Astrocyte (in vitro differentiated cells and primary cell): ENCODE results near the gene RAP1A. TPM values are rescaled to one million over a fixed set of nuclear protein-coding genes. Genes with fewer than 3 reads are reported as not detected.
A peak's percentile ranks its signal among the peaks of the same experiment; 100 is the strongest.

Experiments
- DNase-seq: peaks from one replicate; pipeline ENCODE4 v3.0.0-alpha.2; 2010; ENCODE audit warnings: low read depth
- FAIRE-seq: peaks from 2 replicates; lab custom pipeline; 2011; peaks lifted over from hg19 to GRCh38; lab: Jason Lieb, UNC
- H2AFZ ChIP-seq: 2 replicates; pipeline ENCODE4 v1.6.0; 2012; ENCODE audit warnings: low read depth, low read length, inconsistent platforms
- H3K27ac ChIP-seq: 2 replicates; pipeline ENCODE4 v1.5.1; 2011; ENCODE audit warnings: low read depth, low read length, inconsistent platforms
- H3K27me3 ChIP-seq: 2 replicates; pipeline ENCODE4 v1.6.0; 2011; ENCODE audit warnings: low read length, inconsistent platforms; ENCODE audit not compliant: insufficient read depth
- H3K36me3 ChIP-seq: 2 replicates; pipeline ENCODE4 v1.5.1; 2011; ENCODE audit warnings: low read length, inconsistent platforms; ENCODE audit not compliant: insufficient read depth
- H3K4me1 ChIP-seq: 2 replicates; pipeline ENCODE4 v1.5.1; 2011; ENCODE audit warnings: low read length, inconsistent platforms; ENCODE audit not compliant: insufficient read depth
- H3K4me2 ChIP-seq: 2 replicates; pipeline ENCODE4 v1.6.0; 2012; ENCODE audit warnings: low read length, inconsistent platforms
- H3K4me3 ChIP-seq: 2 replicates; pipeline ENCODE4 v1.5.1; 2011; ENCODE audit warnings: low read depth, mild to moderate bottlenecking, low read length, inconsistent platforms; ENCODE audit not compliant: insufficient read depth
- H3K79me2 ChIP-seq: 2 replicates; pipeline ENCODE4 v1.6.0; 2012; ENCODE audit warnings: mild to moderate bottlenecking, low read length, inconsistent platforms; ENCODE audit not compliant: insufficient read depth
- H3K9ac ChIP-seq: 2 replicates; pipeline ENCODE4 v1.6.0; 2012; ENCODE audit warnings: mild to moderate bottlenecking, low read length, inconsistent platforms
- H3K9me3 ChIP-seq: 2 replicates; pipeline ENCODE4 v1.5.1; 2012; ENCODE audit warnings: low read depth, mild to moderate bottlenecking, low read length, inconsistent platforms; ENCODE audit not compliant: insufficient read depth
- H4K20me1 ChIP-seq: 2 replicates; pipeline ENCODE4 v1.6.0; 2012; ENCODE audit warnings: low read length, inconsistent platforms; ENCODE audit not compliant: insufficient read depth
- H3K27ac Mint-ChIP-seq: one replicate; pipeline ENCODE4 v1.8.0; 2021; ENCODE audit warnings: mild to moderate bottlenecking, mixed read lengths; ENCODE audit not compliant: unreplicated experiment
- H3K27me3 Mint-ChIP-seq: one replicate; pipeline ENCODE4 v1.8.0; 2021; ENCODE audit warnings: low read depth, mixed read lengths; ENCODE audit not compliant: unreplicated experiment
- H3K36me3 Mint-ChIP-seq: one replicate; pipeline ENCODE4 v1.8.0; 2021; ENCODE audit warnings: low read depth, mixed read lengths; ENCODE audit not compliant: unreplicated experiment
- H3K4me1 Mint-ChIP-seq: one replicate; pipeline ENCODE4 v1.8.0; 2021; ENCODE audit warnings: low read depth, mixed read lengths; ENCODE audit not compliant: unreplicated experiment
- H3K4me3 Mint-ChIP-seq: one replicate; pipeline ENCODE4 v1.8.0; 2021; ENCODE audit warnings: mild to moderate bottlenecking, moderate library complexity, mixed read lengths; ENCODE audit not compliant: unreplicated experiment
- H3K9me3 Mint-ChIP-seq: one replicate; pipeline ENCODE4 v1.8.0; 2021; ENCODE audit warnings: mild to moderate bottlenecking, mixed read lengths; ENCODE audit not compliant: unreplicated experiment
- EZH2 ChIP-seq: IDR thresholded peaks from 2 replicates; pipeline ENCODE4 v1.6.1; 2012; ENCODE audit warnings: mild to moderate bottlenecking, low read length, inconsistent platforms; ENCODE audit not compliant: insufficient read depth
- total RNA-seq: library from RNA; stranded (reverse); gene quantifications from 2 replicates; pipeline ENCODE4 v1.2.1, GENCODE V29; 2021
- TF ChIP-seq, protein P1 (sequence below): IDR thresholded peaks from 2 replicates; pipeline ENCODE4 v1.5.1; 2011; ENCODE audit warnings: low read depth, mild to moderate bottlenecking, inconsistent platforms, low read length, moderate library complexity; ENCODE audit not compliant: insufficient read depth

Gene RAP1A
- total RNA-seq, 1 donor from 2014 or later: 66.6 TPM

DNA sequence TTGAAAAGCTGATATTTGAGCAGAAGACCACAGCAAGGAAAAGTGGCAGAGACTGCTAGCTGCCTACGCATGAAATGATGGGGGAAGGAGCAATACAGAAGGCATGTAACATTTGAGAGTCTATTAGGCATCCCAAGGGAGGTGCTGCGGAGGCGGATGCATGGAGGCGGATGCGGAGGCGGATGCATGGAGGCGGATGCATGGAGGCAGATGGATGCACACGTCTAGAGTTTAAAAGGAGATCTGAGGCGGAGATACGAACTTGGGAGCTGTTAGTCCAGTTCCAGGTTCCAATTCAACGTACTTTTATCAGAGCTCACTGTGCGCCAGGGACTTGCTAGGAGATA is 135.4 kb downstream of the RAP1A start:
- H3K4me3 Mint-ChIP-seq: peak overlapping the region; percentile 92
- Histone ChIP-seq H3K9ac (peak overlapping the region; percentile 94), H2AFZ (peak overlapping the region; percentile 97), H3K27me3 (no peaks in the 10 kb centered on the region), H3K4me1 (peaks cover 16% of the 10 kb centered on the region), H3K36me3 (peaks cover 7% of the 10 kb centered on the region), H3K79me2 (peaks cover 38% of the 10 kb centered on the region), H3K9me3 (no peaks in the 10 kb centered on the region), H3K4me2 (peak overlapping the region; percentile 98), H4K20me1 (peaks cover 13% of the 10 kb centered on the region), H3K4me3 (peak overlapping the region; percentile 90), H3K27ac (peak overlapping the region; percentile 93)
- TF ChIP-seq, protein P1, sequence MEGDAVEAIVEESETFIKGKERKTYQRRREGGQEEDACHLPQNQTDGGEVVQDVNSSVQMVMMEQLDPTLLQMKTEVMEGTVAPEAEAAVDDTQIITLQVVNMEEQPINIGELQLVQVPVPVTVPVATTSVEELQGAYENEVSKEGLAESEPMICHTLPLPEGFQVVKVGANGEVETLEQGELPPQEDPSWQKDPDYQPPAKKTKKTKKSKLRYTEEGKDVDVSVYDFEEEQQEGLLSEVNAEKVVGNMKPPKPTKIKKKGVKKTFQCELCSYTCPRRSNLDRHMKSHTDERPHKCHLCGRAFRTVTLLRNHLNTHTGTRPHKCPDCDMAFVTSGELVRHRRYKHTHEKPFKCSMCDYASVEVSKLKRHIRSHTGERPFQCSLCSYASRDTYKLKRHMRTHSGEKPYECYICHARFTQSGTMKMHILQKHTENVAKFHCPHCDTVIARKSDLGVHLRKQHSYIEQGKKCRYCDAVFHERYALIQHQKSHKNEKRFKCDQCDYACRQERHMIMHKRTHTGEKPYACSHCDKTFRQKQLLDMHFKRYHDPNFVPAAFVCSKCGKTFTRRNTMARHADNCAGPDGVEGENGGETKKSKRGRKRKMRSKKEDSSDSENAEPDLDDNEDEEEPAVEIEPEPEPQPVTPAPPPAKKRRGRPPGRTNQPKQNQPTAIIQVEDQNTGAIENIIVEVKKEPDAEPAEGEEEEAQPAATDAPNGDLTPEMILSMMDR: no peak
- no peak for TF ChIP-seq EZH2
- H3K4me1 Mint-ChIP-seq: peaks cover 7% of the 10 kb centered on the region
- DNase-seq (no peak), FAIRE-seq (no peak)
- H3K9me3 Mint-ChIP-seq: no peaks in the 10 kb centered on the region
- peak overlapping the region; percentile 93 for H3K27ac Mint-ChIP-seq
- H3K27me3 Mint-ChIP-seq: peaks cover 8% of the 10 kb centered on the region
- H3K36me3 Mint-ChIP-seq: no peaks in the 10 kb centered on the region

DNA sequence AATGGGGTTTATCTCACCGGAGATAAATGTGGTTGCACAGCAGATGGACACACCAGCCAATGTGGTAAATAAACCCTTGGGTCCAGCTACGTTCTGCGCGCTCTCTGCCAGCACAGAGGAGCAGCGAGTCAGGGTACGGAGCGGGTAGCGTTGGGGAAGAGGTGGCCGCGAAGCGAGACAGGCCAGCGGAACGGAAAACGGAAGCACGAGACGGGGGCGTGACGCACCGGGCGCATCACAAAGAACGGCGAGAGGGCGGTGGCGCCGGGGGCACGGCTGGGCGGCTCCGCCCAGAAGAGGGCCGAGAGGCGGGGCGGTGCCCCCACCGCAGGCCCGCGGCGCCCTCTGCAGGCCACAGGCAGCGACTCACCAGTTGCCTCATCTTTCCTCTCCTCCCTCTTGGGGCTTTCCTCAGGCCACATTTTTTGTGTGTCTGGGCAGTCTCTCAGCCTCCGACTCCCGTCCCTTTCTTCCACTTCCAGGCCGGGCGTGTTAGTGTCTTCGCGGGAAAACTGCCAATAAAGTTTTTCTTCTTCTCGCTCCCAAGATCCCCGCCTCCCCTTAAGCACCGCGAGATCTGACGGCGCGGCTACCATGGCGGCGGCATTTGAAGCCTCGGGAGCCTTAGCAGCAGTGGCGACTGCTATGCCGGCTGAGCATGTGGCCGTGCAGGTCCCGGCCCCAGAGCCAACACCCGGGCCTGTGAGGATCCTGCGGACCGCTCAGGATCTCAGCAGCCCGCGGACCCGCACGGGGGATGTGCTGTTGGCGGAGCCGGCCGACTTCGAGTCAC is 135.9 kb downstream of the RAP1A start, which contains the start of gene DDX20:
Gene DDX20, plus strand, starts transcription at position 571 of the 793 bp plus-strand sequence. Its CDS starts 24 bp downstream, at position 595.
- no peak for TF ChIP-seq EZH2
- TF ChIP-seq, protein P1: peak; percentile 76
- peak within 1 kb of the TSS; percentile 93 for H3K27ac ChIP-seq
- H4K20me1 ChIP-seq: peaks cover 13% of the 10 kb centered on the region
- H3K27me3 ChIP-seq: no peaks in the 10 kb centered on the region
- H3K4me2 ChIP-seq: peak within 1 kb of the TSS; percentile 98
- Mint-ChIP-seq H3K36me3 (no peaks in the 10 kb centered on the region), H3K4me1 (peaks cover 7% of the 10 kb centered on the region), H3K4me3 (peak within 1 kb of the TSS; percentile 92), H3K27ac (peak within 1 kb of the TSS; percentile 93), H3K9me3 (no peaks in the 10 kb centered on the region), H3K27me3 (peaks cover 8% of the 10 kb centered on the region)
- H3K4me3 ChIP-seq: peak within 1 kb of the TSS; percentile 90
- H3K9me3 ChIP-seq: no peaks in the 10 kb centered on the region
- peaks cover 16% of the 10 kb centered on the region for H3K4me1 ChIP-seq
- DNase-seq (peak; percentile 95), FAIRE-seq (no peak)
- H3K36me3 ChIP-seq: peaks cover 10% of the 10 kb centered on the region
- peak within 1 kb of the TSS; percentile 97 for H2AFZ ChIP-seq
- H3K79me2 ChIP-seq: peaks cover 41% of the 10 kb centered on the region
- peak within 1 kb of the TSS; percentile 94 for H3K9ac ChIP-seq

DNA sequence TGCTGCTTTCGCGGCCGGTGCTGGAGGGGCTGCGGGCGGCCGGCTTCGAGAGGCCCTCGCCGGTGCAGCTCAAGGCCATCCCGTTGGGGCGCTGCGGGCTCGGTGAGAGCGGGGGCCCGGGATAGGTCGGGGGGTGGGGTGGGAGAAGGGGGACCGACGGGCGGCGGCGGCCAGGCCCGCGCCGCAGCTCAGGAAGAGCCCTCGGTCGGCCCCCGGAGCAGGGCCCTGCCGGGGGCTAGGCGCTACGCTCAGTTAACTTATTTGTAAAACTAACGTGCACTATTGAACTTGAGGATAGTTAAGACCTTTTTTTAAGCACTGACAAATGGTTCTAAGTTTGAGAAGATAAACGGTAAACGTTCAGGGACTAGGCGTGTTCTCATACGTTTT is 136.5 kb downstream of the RAP1A start:
- Histone ChIP-seq H3K27ac (peak overlapping the region; percentile 93), H3K9me3 (no peaks in the 10 kb centered on the region), H4K20me1 (peaks cover 13% of the 10 kb centered on the region), H3K4me2 (peak overlapping the region; percentile 98), H3K4me1 (peaks cover 16% of the 10 kb centered on the region), H3K9ac (peak overlapping the region; percentile 94), H3K79me2 (peaks cover 41% of the 10 kb centered on the region), H3K4me3 (peak overlapping the region; percentile 90), H2AFZ (peak overlapping the region; percentile 97), H3K36me3 (peaks cover 13% of the 10 kb centered on the region), H3K27me3 (no peaks in the 10 kb centered on the region)
- peaks cover 7% of the 10 kb centered on the region for H3K4me1 Mint-ChIP-seq
- no peak for FAIRE-seq
- DNase-seq: no peak
- peaks cover 4% of the 10 kb centered on the region for H3K27me3 Mint-ChIP-seq
- H3K27ac Mint-ChIP-seq: peak overlapping the region; percentile 72
- peak overlapping the region; percentile 92 for H3K4me3 Mint-ChIP-seq
- H3K36me3 Mint-ChIP-seq: no peaks in the 10 kb centered on the region
- H3K9me3 Mint-ChIP-seq: no peaks in the 10 kb centered on the region
- no peak for TF ChIP-seq EZH2
- TF ChIP-seq, protein P1: no peak
